ENCODE measurements around the gene LLGL2. TPM values are rescaled to one million over a fixed set of nuclear protein-coding genes. Genes with fewer than 3 reads are reported as not detected.
"Not testable (repeated sequence)": the region's sequence is repeated elsewhere in the genome, so short reads cannot be mapped to it uniquely, and the experiment has no call there.

The LLGL2 gene
- total RNA-seq, 1 experiment from 2014 or later = 184 TPM

- DNase-seq (ENCODE audit: low spot score) = no peak
Measured at GRCh38 chr17:75507733-75508719, 17.5 kb upstream of the LLGL2 start.

DNA sequence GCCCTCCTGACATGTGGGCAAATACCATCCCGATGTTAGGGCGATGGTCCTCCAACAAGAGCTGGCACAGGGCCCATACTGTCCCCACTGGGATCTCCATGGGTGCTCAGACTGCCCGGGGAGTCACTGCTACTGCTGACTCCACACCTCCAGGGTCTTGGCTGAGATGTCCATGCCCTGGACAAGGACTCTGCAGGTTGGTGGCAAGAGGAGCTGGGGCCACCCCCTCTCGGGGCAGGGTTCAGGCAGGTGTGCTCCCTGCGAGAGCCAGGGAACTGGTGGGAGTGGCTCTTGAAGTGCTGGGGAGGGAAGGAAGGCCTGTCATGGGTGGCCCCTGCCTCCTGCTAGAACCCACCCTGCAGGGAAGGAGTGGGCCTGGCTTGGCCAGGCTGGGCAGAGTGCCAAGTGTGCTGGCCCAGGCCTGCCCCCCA is 16.6 kb upstream of the LLGL2 start:
- no peak for DNase-seq (ENCODE audit: low spot score)

DNA sequence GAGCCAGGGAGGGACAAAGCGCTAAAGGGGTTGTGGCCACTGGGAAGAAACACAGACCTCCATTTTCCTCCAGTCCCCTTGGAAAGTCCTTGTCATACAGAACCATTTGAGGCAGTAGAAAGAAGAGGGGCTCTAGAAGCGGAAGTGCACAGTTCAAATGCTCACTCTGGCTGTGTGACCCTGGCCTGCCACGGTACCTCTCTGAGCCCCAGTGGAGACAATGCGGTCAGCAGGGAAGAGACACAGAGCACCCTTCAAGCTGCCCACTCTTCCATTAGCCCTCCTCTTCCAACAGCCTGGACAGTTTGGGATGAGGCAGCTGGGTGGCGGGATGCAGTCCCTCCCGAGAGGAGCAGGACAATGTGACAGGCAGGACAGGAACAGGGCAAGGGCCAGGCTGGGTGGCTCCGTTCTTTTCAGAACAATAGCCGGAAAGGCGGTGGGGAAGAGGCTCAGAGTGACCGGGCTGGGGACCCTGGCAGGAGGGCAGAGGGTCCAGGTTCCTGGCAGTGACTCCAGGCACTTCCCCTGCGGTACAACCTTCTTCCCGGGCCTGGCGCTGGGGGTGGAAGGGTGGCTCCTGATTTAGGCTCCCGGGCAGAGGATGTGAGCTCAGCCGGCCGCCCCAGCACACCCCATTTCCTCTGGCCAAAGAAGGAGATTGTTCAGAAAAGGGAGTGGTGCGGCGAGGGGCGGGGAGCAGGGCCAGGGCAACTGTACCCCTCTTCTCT is 15.8 kb upstream of the LLGL2 start:
- DNase-seq (ENCODE audit: low spot score) = no peak

GRCh38 chr17:75511270-75511609 is 14.3 kb upstream of the LLGL2 start:
- DNase-seq (ENCODE audit: low spot score) = no peak

GRCh38 chr17:75511610-75512575 is 13.6 kb upstream of the LLGL2 start:
- peak; percentile 50 for DNase-seq (ENCODE audit: low spot score)

DNA sequence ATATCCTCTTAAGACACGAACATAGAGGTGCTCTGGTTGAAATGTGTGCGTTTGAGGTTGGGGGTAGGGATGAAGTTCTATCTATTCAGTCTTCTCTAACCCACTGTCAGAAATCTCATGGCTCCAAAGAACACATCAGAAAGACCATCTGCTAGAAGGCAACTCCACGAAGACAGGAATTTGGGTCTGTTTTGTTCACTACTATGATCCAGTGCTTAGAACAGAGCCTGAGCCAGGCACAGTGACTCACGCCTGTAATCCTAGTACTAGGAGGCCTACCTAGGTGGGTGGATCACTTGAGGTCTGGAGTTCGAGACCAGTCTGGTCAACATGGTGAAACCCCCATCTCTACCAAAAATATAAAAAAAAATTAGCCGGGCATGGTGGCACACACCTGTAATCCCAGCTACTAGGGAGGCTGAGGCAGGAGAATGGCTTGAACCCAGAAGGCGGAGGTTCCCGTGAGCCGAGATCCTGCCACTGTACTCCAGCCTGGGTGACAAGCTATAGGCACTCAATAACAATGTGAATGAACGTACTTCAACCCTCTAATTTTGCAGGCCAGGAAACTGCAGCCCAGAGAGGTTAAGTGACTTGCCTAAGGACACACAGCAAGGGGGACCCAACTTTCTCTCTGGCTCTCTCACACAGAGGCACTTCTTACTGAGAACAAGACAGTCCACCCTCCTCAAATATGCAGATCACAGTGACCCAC is 12.4 kb upstream of the LLGL2 start:
- no peak for DNase-seq (ENCODE audit: low spot score)

DNA sequence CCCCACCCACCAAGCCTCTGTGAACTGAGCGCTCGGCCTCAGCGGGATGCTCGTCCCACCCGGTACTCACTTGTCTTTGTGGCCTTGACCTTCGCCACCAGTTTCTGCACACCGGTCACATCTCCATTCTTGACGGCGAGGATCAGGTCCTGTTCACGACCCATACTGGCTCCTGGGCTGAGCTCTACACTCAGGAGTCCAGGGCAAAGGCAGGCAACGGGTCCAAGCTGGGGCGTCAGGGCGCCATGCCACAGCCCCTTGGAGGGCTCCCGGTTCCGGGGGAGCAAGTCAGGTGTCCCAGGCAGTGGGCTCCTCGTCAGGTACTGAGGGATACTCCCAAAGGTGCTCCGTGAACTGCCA is 11.9 kb upstream of the LLGL2 start:
- DNase-seq (ENCODE audit: low spot score) = no peak

DNA sequence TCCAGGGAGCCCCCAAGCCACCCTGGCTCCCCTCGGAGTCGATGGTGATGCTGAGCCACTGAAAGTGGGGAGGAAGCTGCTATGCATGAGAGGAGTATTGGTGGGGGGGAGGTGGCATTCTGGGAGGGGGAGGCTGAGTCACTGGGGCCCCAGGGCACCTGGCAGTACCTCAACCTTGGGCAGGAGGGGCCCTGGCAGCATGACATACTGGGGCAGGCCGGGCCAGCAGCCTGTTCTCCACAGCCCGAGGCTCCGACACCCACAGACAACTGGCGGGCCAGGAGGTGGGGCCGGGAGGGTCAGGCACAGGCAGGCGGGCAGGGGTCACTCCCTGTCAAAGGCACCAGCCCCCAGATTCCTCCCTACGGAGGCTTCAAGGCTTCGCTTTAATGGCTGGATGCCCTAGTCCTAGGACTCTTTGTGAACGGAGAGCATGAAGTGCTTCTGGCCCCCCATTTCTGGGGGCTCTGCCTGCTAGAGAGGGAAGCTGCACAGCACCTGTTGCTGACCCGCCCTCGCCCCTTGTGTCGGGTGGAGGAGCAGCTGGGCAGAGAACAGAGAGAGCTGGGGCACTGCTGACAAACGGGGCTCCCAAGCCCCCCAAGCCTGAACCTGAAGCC is 11.1 kb upstream of the LLGL2 start:
- peak; percentile 29 for DNase-seq (ENCODE audit: low spot score)

GRCh38 chr17:75514919-75515495 is 10.5 kb upstream of the LLGL2 start:
- no peak for DNase-seq (ENCODE audit: low spot score)

GRCh38 chr17:75515496-75516254 is 9.8 kb upstream of the LLGL2 start, which contains the start of gene CASKIN2:
CASKIN2 (minus strand) TSS chr17:75515537; CDS start chr17:75513804, 1,733 bp downstream.
- DNase-seq (ENCODE audit: low spot score) = peak; percentile 95

- DNase-seq (ENCODE audit: low spot score) = peak; percentile 92
Measured at GRCh38 chr17:75516255-75516618, 9.3 kb upstream of the LLGL2 start, which contains the start of gene TSEN54. TSEN54 (plus strand) TSS chr17:75516528; CDS start chr17:75516561, 33 bp downstream.

DNA sequence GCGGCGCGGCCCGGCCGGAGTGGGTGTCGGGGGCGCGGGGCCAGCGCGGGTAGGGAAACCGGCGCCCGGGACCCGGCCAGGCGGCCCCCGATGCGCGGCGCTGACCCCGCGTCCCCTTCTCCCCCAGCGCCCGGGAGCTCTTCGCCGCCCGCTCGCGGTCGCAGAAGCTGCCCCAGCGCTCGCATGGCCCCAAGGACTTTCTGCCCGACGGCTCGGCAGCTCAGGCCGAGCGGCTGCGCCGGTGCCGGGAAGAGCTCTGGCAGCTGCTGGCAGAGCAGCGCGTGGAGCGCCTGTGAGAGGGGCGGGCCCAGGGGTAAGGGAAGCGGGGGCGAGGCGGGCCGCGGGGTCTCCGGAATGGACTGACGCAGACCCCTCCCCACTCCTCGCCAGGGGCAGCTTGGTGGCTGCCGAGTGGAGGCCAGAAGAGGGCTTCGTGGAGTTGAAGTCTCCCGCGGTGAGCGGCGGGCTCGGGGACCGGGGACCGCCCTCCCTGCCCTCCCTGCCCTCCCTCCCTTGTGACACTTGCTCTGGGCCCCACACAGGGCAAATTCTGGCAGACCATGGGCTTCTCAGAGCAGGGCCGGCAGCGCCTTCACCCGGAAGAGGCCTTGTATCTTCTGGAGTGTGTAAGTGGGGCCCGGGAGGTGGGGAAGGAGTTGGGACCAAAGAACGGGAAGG is 8.7 kb upstream of the LLGL2 start:
- DNase-seq (ENCODE audit: low spot score) = peak; percentile 32

GRCh38 chr17:75517297-75517865 is 8.1 kb upstream of the LLGL2 start:
- peak; percentile 71 for DNase-seq (ENCODE audit: low spot score)

DNA sequence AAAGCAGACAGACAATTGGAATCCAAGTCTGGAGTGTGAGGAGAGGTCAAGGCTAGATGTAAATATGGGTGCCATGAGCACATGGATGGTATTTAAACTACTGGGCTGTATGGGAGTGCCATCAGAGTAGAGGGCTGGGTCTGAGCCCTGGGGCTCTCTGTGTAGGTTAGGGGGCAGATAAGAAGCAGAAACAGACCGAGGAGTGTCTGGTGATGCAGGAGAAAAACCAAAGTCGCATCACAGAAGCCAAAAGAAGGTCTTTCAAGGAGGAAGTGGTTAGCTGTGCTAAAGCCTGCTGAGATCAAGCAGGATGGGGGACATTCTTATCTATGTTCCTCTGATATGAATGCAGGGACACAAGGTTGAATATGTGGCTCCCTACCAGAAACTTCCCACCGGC is 7.3 kb upstream of the LLGL2 start:
- no peak for DNase-seq (ENCODE audit: low spot score)

- no peak for DNase-seq (ENCODE audit: low spot score)
Measured at GRCh38 chr17:75518983-75519537, 6.4 kb upstream of the LLGL2 start.

- DNase-seq (ENCODE audit: low spot score) = not testable (repeated sequence)
Measured at GRCh38 chr17:75520413-75520812, 5.1 kb upstream of the LLGL2 start.

GRCh38 chr17:75521290-75521689 is 4.2 kb upstream of the LLGL2 start:
- DNase-seq (ENCODE audit: low spot score) = no peak
